HG02981 (cell line): Measurements from ENCODE around the gene BLACAT1.

Experiments used
- ATAC-seq: cut with Tn5 transposase; IDR thresholded peaks from one replicate; pipeline ENCODE4 v1.9.1; 2021; ENCODE audit warnings: mild to moderate bottlenecking, moderate library complexity; ENCODE audit not compliant: unreplicated experiment

The BLACAT1 gene

GRCh38 chr1:205455581-205456382 is at the start of gene BLACAT1:
Gene BLACAT1, minus strand, starts transcription at chr1:205456045.
- ATAC-seq = no peak

GRCh38 chr1:205505076-205505729 is 49.4 kb upstream of the BLACAT1 start:
- ATAC-seq = no peak

GRCh38 chr1:205504311-205505075 is 48.6 kb upstream of the BLACAT1 start, which contains the start of gene CDK18:
Gene CDK18, plus strand, starts transcription at chr1:205504669. Its CDS starts 18,499 bp downstream, at chr1:205523168.
- no peak for ATAC-seq

GRCh38 chr1:205502992-205503391 is 47.1 kb upstream of the BLACAT1 start:
- no peak for ATAC-seq

GRCh38 chr1:205502111-205502810 is 46.4 kb upstream of the BLACAT1 start:
- no peak for ATAC-seq

- no peak for ATAC-seq
Measured at GRCh38 chr1:205500240-205501233, 44.7 kb upstream of the BLACAT1 start.

GRCh38 chr1:205499789-205500188 is 43.9 kb upstream of the BLACAT1 start:
- no peak for ATAC-seq

GRCh38 chr1:205497351-205497750 is 41.5 kb upstream of the BLACAT1 start:
- no peak for ATAC-seq

GRCh38 chr1:205496661-205497060 is 40.8 kb upstream of the BLACAT1 start:
- ATAC-seq = no peak

- no peak for ATAC-seq
Measured at GRCh38 chr1:205495237-205495823, 39.5 kb upstream of the BLACAT1 start.

- no peak for ATAC-seq
Measured at GRCh38 chr1:205494115-205494514, 38.3 kb upstream of the BLACAT1 start.

- no peak for ATAC-seq
Measured at GRCh38 chr1:205493241-205494085, 37.6 kb upstream of the BLACAT1 start.

- no peak for ATAC-seq
Measured at GRCh38 chr1:205492774-205493173, 36.9 kb upstream of the BLACAT1 start.

- ATAC-seq = no peak
Measured at GRCh38 chr1:205492201-205492667, 36.4 kb upstream of the BLACAT1 start.

- ATAC-seq = no peak
Measured at GRCh38 chr1:205491794-205492193, 35.9 kb upstream of the BLACAT1 start.

GRCh38 chr1:205488074-205488723 is 32.4 kb upstream of the BLACAT1 start:
- no peak for ATAC-seq

GRCh38 chr1:205486258-205486657 is 30.4 kb upstream of the BLACAT1 start:
- no peak for ATAC-seq
